ENCODE results near the gene ZBTB44. TPM values are rescaled to one million over a fixed set of nuclear protein-coding genes. Genes with fewer than 3 reads are reported as not detected.

Gene ZBTB44
- total and polyA plus RNA-seq, 4 donors: 4.7 to 33.9 (median 17.0) TPM

GRCh38 chr11:130220311-130221035, 94.2 kb downstream of the ZBTB44 start (continued):
- no peak for TF ChIP-seq RAD21 (IDR thresholded peaks at IDR 0.05)
- TF ChIP-seq ATF3 (IDR thresholded peaks at IDR 0.05): no peak
- no peak for TF ChIP-seq FOXA1 (IDR thresholded peaks at IDR 0.05)
- no peak for TF ChIP-seq HNF4G (IDR thresholded peaks at IDR 0.05)
- TF ChIP-seq TAF1 (conservative IDR thresholded peaks at IDR 0.05): no peak

GRCh38 chr11:130219148-130219547, 95.6 kb downstream of the ZBTB44 start:
- no peak overlapping the region for H3K9ac ChIP-seq (ENCODE audit: low read depth in 1 of 2, low read length in 2 of 2)
- TF ChIP-seq GABPA (IDR thresholded peaks at IDR 0.05 in 1 of 2, conservative IDR thresholded peaks at IDR 0.05 in 1 of 2) (no peak), EGR1 (IDR thresholded peaks at IDR 0.05; ENCODE audit: low read depth in 2 of 2) (no peak), CTCF (IDR thresholded peaks at IDR 0.05; ENCODE audit: low read depth, low read length, missing input control) (no peak), TAF1 (conservative IDR thresholded peaks at IDR 0.05) (no peak), JUND (IDR thresholded peaks at IDR 0.05) (no peak)
- no peak for DNase-seq (ENCODE audit: low spot score)
- H3K27me3 ChIP-seq (ENCODE audit: control insufficient read depth in 4 of 4, insufficient read depth in 4 of 4, low read length in 3 of 4): no peaks in the 10 kb centered on the region
- no peaks in the 10 kb centered on the region for H3K9me3 ChIP-seq (ENCODE audit: control insufficient read depth in 4 of 4, low read length in 3 of 4)
- no peak overlapping the region for H3K27ac ChIP-seq (ENCODE audit: low read depth in 1 of 2, low read length in 2 of 2)
- WGBS: 94% methylated on average over 8 of the region's 8 CpGs
- H3K36me3 ChIP-seq (ENCODE audit: control insufficient read depth in 4 of 4, insufficient read depth in 3 of 4, low read depth in 1 of 4, low read length in 3 of 4): no peaks in the 10 kb centered on the region
- no peak overlapping the region for H3K4me3 ChIP-seq (ENCODE audit: low read depth in 1 of 3, low read length in 3 of 3)
- no peaks in the 10 kb centered on the region for H3K4me1 ChIP-seq (ENCODE audit: control insufficient read depth in 4 of 4, insufficient read depth in 4 of 4, low read length in 3 of 4)

- Histone ChIP-seq H3K27me3 (ENCODE audit: control insufficient read depth in 4 of 4, insufficient read depth in 4 of 4, low read length in 3 of 4) (no peaks in the 10 kb centered on the region), H3K9me3 (ENCODE audit: control insufficient read depth in 4 of 4, low read length in 3 of 4) (no peaks in the 10 kb centered on the region), H3K4me3 (ENCODE audit: low read depth in 1 of 3, low read length in 3 of 3) (no peak overlapping the region), H3K27ac (ENCODE audit: low read depth in 1 of 2, low read length in 2 of 2) (no peak overlapping the region), H3K36me3 (ENCODE audit: control insufficient read depth in 4 of 4, insufficient read depth in 3 of 4, low read depth in 1 of 4, low read length in 3 of 4) (no peaks in the 10 kb centered on the region), H3K9ac (ENCODE audit: low read depth in 1 of 2, low read length in 2 of 2) (no peak overlapping the region), H3K4me1 (ENCODE audit: control insufficient read depth in 4 of 4, insufficient read depth in 4 of 4, low read length in 3 of 4) (no peaks in the 10 kb centered on the region)
- DNase-seq (ENCODE audit: low spot score): no peak
- WGBS: 89% methylated on average over 14 of the region's 14 CpGs
- no peak for TF ChIP-seq FOXA2 (IDR thresholded peaks at IDR 0.05)
Observed at GRCh38 chr11:130218501-130219070, 96.1 kb downstream of the ZBTB44 start.

GRCh38 chr11:130217133-130218031, 97.3 kb downstream of the ZBTB44 start:
- TF ChIP-seq NR2F2 (IDR thresholded peaks at IDR 0.05) (peak; percentile 46), FOXA1 (IDR thresholded peaks at IDR 0.05) (no peak), HNF4G (IDR thresholded peaks at IDR 0.05) (no peak), EGR1 (IDR thresholded peaks at IDR 0.05; ENCODE audit: low read depth in 2 of 2) (no peak)
- Histone ChIP-seq H3K27ac (ENCODE audit: low read depth in 1 of 2, low read length in 2 of 2) (no peak overlapping the region), H3K4me3 (ENCODE audit: low read depth in 1 of 3, low read length in 3 of 3) (no peak overlapping the region), H3K9me3 (ENCODE audit: control insufficient read depth in 4 of 4, low read length in 3 of 4) (no peaks in the 10 kb centered on the region), H3K27me3 (ENCODE audit: control insufficient read depth in 4 of 4, insufficient read depth in 4 of 4, low read length in 3 of 4) (no peaks in the 10 kb centered on the region), H3K36me3 (ENCODE audit: control insufficient read depth in 4 of 4, insufficient read depth in 3 of 4, low read depth in 1 of 4, low read length in 3 of 4) (no peaks in the 10 kb centered on the region), H3K4me1 (ENCODE audit: control insufficient read depth in 4 of 4, insufficient read depth in 4 of 4, low read length in 3 of 4) (peaks cover 0 to 3% (median 0%) of the 10 kb centered on the region in 4 donors), H3K9ac (ENCODE audit: low read depth in 1 of 2, low read length in 2 of 2) (no peak overlapping the region)
- no peak for DNase-seq (ENCODE audit: low spot score)
- 80% methylated on average over 21 of the region's 21 CpGs for WGBS
